Posterior vena cava (tissue), 2 donors: ENCODE measurements around the gene ABCC11. TPM values are rescaled to one million over a fixed set of nuclear protein-coding genes. Genes with fewer than 3 reads are reported as not detected.
A peak's percentile ranks its signal among the peaks of the same experiment; 100 is the strongest.
"Not testable (repeated sequence)": the region's sequence is repeated elsewhere in the genome, so short reads cannot be mapped to it uniquely, and the experiment has no call there.

Source experiments
- DNase-seq: peaks from one replicate; pipeline ENCODE4 v3.0.0-alpha.2; 2020; ENCODE audit warnings: low spot score
- intact Hi-C, 2 donors: fragments of 100-400 bp; cut with DNase I; formaldehyde crosslinking; loops; one replicate each; pipeline versions ENCODE4 v1.14.1 to v1.14.2; 2022 to 2023
- total RNA-seq, 2 donors: library from RNA; stranded (reverse); fragmentation: NEBNext Ultra II Directional; extraction: Animal tissue kit (Norgen Biotek cat#: 25700); gene quantifications; one replicate each; pipeline ENCODE4 v1.2.1, GENCODE V29; 2021
- donor health status: DM: yes; HTN: yes; CAD: no.
- donor health status: DM: yes; HTN: yes; CAD: no.

ABCC11 gene
- total RNA-seq, 2 donors from 2014 or later: not detected

DNA sequence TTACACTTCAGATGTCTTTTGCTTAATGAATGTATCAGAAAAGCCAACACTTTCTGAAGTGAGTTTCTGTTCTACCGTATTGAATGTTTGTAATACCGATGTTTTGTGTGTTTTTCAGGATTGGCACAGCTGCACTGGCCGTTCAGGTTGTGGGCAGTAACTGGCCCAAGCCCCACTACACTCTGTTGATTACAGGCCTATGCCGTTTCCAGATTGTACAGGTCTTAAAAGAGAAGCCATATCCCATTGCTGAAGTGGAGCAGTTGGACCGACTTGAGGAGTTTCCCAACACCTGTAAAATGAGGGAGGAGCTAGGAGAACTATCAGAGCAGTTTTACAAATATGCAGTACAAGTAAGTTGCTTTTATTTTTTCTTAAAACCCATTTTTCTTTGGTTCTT, 4.7 kb upstream of the ABCC11 start:
- intact Hi-C loops: no loop called here
- DNase-seq: no peak

- intact Hi-C loops: no loop called here
Measured at GRCh38 chr16:48250520-48251278, 3.4 kb upstream of the ABCC11 start.

DNA sequence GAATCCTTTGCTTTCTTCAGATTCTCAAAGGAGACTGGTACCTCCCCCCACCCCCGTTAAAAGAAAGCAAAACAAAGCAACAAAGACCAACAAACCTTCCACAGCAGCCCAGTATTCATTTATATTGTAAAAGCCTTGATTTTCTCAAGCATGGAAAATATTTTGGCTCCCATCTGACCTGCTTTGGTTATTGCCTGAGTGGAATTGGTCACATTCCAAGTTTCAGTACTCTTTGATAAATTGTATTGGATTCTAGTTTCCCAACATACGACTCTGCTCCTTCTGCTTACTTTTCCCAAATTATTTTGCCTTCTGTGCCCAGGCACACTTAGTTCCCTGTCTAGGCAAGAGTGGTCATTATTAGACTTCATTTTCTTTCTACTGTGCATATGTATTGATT, 1.3 kb downstream of the ABCC11 start:
- DNase-seq: no peak
- intact Hi-C loops: no loop called here

More at GRCh38 chr16:48250520-48251278, 3.4 kb upstream of the ABCC11 start:
- no peak for DNase-seq

DNA sequence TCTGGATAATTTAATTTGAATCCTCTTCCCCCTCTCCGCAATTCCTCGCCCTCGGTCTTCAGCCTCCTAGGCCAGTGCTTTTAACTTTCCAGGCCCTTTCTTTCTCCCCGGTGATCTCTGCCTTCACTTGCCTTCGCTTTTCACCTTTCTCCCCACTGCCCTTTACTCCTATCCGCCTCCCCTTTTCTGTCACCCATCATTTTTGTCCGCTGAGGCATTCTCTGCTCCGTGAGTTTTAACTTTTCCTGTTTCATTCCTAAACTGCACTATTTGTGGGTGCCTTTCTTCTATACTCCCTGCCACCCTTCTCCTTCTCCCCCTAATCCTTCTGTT, 2.5 kb downstream of the ABCC11 start:
- no peak for DNase-seq
- intact Hi-C loops: no loop called here

GRCh38 chr16:48244080-48244862, 3.1 kb downstream of the ABCC11 start, which contains the start of gene LONP2:
LONP2 (plus strand) TSS chr16:48244300; CDS start chr16:48244389, 89 bp downstream.
- peak; percentile 97 for DNase-seq
- intact Hi-C loops: no loop called here

DNA sequence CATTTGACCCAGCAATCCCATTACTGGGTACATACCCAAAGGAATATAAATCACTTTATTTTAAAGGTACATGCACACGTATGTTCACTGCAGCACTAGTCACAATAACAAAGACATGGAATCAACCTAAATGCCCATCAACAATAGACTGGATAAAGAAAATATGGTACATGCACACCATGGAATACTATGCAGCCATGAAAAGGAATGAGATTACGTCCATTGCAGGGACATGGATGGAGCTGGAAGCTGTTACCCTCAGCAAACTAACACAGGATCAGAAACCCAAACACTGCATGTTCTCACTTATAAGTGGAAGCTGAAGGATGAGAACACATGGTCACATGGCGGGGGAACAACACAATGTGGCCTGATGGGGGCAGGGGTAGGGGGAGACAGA, 7.2 kb downstream of the ABCC11 start:
- intact Hi-C loops, DNase-seq: not testable (repeated sequence)

- intact Hi-C loops: no loop called here
- DNase-seq: no peak
Measured at GRCh38 chr16:48236286-48236685, 11.1 kb downstream of the ABCC11 start.

DNA sequence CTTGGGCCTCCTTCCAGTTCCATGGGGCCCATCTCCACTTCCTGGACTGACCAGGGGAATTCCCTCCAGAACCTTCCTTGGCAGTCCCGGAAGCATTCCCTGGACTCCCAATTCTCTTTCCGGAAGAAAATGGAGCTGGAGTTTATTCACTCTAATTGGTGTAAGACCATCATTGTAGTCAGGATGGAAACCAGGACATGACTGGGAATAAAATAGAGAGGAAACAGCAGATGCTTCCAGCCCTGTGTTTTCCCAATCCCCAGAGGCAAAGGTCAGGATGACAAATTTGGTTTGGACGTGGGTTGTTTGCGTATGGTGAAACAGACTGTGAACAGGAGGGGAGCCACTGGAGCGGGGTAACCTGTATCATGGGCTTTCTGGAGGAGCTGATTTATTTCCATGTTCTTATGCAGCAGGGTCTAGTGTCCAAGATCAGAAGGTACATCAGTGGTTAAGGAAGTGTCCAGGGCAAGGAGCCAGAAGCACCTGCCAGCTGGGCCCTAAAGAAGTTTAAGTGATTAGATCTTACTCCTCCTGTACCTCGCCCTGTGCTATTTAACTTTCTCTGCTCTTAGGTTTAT, 11.7 kb downstream of the ABCC11 start:
- intact Hi-C loops: no loop called here
- no peak for DNase-seq

DNA sequence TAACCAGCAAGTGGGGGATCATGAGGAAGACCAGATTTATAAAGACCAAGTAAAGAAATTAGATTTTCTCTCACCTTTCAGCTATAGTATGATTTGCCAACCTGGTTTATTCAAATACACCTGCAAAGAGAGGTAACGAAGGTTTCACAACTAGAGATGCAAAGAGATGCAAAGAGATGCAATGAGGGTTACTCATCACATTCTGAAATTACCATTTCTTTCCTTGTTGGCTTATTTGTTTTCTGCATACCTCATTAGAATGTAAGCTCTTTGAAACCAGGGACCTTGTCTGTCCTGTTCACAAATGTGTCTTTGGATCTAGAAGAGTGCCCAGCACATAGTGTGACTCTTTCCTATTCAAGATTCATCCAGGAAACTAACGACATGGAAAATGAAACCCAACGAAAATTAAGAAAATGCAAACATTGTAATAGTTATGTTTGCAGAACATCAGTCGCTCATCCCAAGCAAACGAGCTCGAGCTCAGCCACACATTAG, 12.2 kb downstream of the ABCC11 start:
- intact Hi-C loops: no loop called here
- DNase-seq: no peak

- intact Hi-C loops: no loop called here
- DNase-seq: no peak
Measured at GRCh38 chr16:48234630-48235029, 12.7 kb downstream of the ABCC11 start.

GRCh38 chr16:48232493-48233040, 14.8 kb downstream of the ABCC11 start:
- no peak for DNase-seq
- intact Hi-C loops: no loop called here

GRCh38 chr16:48231727-48232492, 15.4 kb downstream of the ABCC11 start:
- no peak for DNase-seq
- intact Hi-C loops: no loop called here

GRCh38 chr16:48225456-48225855, 21.9 kb downstream of the ABCC11 start:
- intact Hi-C loops: no loop called here
- DNase-seq: no peak

- DNase-seq: no peak
- intact Hi-C loops: no loop called here
Measured at GRCh38 chr16:48223490-48223889, 23.8 kb downstream of the ABCC11 start.

GRCh38 chr16:48220891-48221290, 26.4 kb downstream of the ABCC11 start:
- intact Hi-C loops: no loop called here
- DNase-seq: no peak

GRCh38 chr16:48218473-48218872, 28.9 kb downstream of the ABCC11 start:
- no peak for DNase-seq
- intact Hi-C loops: no loop called here

GRCh38 chr16:48217708-48218107, 29.6 kb downstream of the ABCC11 start:
- no peak for DNase-seq
- intact Hi-C loops: no loop called here

GRCh38 chr16:48215738-48216137, 31.6 kb downstream of the ABCC11 start:
- intact Hi-C loops: no loop called here
- DNase-seq: no peak

DNA sequence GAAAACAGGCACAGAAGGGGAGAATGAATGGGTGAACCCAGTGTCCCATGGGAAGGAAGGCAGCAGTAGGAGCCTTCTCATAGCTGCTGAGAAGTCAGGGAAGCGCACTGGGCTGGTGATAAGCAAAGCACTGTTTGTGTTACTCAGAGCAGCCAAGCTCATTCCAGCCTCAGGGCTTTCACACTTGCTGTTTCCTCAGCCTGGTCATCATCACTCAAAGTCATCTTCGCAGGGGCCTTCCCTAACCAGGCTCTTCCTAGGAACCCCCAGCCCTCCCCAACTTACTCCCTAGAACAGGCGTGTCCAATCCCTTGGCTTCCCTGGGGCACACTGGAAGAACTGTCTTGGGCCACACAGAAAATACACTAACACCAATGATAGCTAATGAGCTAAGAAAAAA, 35.3 kb downstream of the ABCC11 start:
- no peak for DNase-seq
- intact Hi-C loops: no loop called here
